HCT116 (cell line): ENCODE results near the gene TMEM242. TPM values are rescaled to one million over a fixed set of nuclear protein-coding genes. Genes with fewer than 3 reads are reported as not detected.

ENCODE experiments used
- ATAC-seq: fragments of 200-7000 bp; cut with Tn5 transposase; 2 replicates; pipeline ENCODE4 v1.9.1; 2020; ENCODE audit warnings: mild to moderate bottlenecking, moderate library complexity
- BruUV-seq: library from RNA; stranded (reverse); fragments of 400-500 nt; replicated peaks from 2 replicates; lab custom pipeline; 2021; lab: Mats Ljungman, UMichigan
- CTCF ChIA-PET: fragments of 300-600 bp; sonication (Branson Sonifier 250); formaldehyde crosslinking; loops from one replicate; lab custom pipeline; 2021; ENCODE audit warnings: antibody characterized with exemption; lab: Charles Lee
- POLR2A ChIA-PET: fragments of 300-600, 350-600 bp; sonication (Branson Sonifier 250); formaldehyde crosslinking; loops from one replicate; lab custom pipeline; 2021; ENCODE audit warnings: antibody characterized with exemption; lab: Charles Lee
- RAD21 ChIA-PET, 2 experiments: fragments of 300-600 bp; sonication (Branson Sonifier 250); formaldehyde crosslinking; loops; one replicate each; lab custom pipeline; 2023; ENCODE audit warnings: low total read pairs in 2 of 2; ENCODE audit not compliant: uncharacterized antibody in 2 of 2, unreplicated experiment in 2 of 2, low non-redundant PET in 1 of 2; lab: Charles Lee
- DNase-seq: peaks from one replicate; pipeline ENCODE4 v3.0.0-alpha.2; 2010; ENCODE audit warnings: low read depth, low spot score
- H2AFZ ChIP-seq: fragments of 200-600 bp; shearing (Covaris generic), sonication (generic); 2 replicates; pipeline ENCODE4 v1.6.1; 2017; ENCODE audit warnings: low read depth, mixed run types, mixed read lengths, antibody characterized with exemption, low read length; ENCODE audit not compliant: poor library complexity, severe bottlenecking
- H3K27ac ChIP-seq: 2 replicates; pipeline ENCODE4 v1.5.1; 2012; ENCODE audit warnings: low read depth, low read length
- H3K27me3 ChIP-seq: fragments of 200-600 bp; sonication (generic); 2 replicates; pipeline ENCODE4 v1.6.1; 2016; ENCODE audit warnings: mixed run types, low read length, mixed read lengths; ENCODE audit not compliant: insufficient read depth
- H3K36me3 ChIP-seq, 2 experiments: fragments of 200-500 bp in 1 of 2; fragments of 200-600 bp in 1 of 2; sonication (Bioruptor generic) in 1 of 2; sonication (generic) in 1 of 2; 2 replicates each; pipeline versions ENCODE4 v1.5.1 to v1.6.1; 2014 to 2016; ENCODE audit warnings: low read length in 2 of 2, inconsistent platforms in 1 of 2, mixed read lengths in 1 of 2, mixed run types in 1 of 2; ENCODE audit not compliant: insufficient read depth in 2 of 2, control insufficient read depth in 1 of 2
- H3K4me1 ChIP-seq, 2 experiments: fragments of 200-600 bp in 1 of 2; sonication (generic) in 1 of 2; 2 replicates each; pipeline versions ENCODE4 v1.5.1 to v1.6.1; 2012 to 2017; ENCODE audit warnings: low read length in 2 of 2, inconsistent platforms in 1 of 2, mild to moderate bottlenecking in 1 of 2, mixed read lengths in 1 of 2, mixed run types in 1 of 2, moderate library complexity in 1 of 2; ENCODE audit not compliant: insufficient read depth in 2 of 2, control insufficient read depth in 1 of 2
- H3K4me2 ChIP-seq: fragments of 200-600 bp; sonication (generic); 2 replicates; pipeline ENCODE4 v1.6.1; 2017; ENCODE audit warnings: mixed run types, low read length, mixed read lengths
- H3K4me3 ChIP-seq, 2 experiments: fragments of 200-600 bp in 1 of 2; sonication (generic) in 1 of 2; replicated peaks in 1 of 2; 2 replicates each; pipeline ENCODE4 v1.5.1; 2011 to 2016; ENCODE audit warnings: low read length in 2 of 2, control low read depth in 1 of 2, low read depth in 1 of 2, mild to moderate bottlenecking in 1 of 2, mixed read lengths in 1 of 2, mixed run types in 1 of 2
- H3K79me2 ChIP-seq: fragments of 200-600 bp; sonication (generic); 2 replicates; pipeline ENCODE4 v1.6.1; 2017; ENCODE audit warnings: mild to moderate bottlenecking, mixed run types, low read length, moderate library complexity, mixed read lengths; ENCODE audit not compliant: insufficient read depth
- H3K9ac ChIP-seq: fragments of 200-600 bp; sonication (generic); 2 replicates; pipeline ENCODE4 v1.6.1; 2016; ENCODE audit warnings: low read length, mixed read lengths
- H3K9me2 ChIP-seq: fragments of 200-600 bp; sonication (generic), shearing (Covaris generic); 2 replicates; pipeline ENCODE4 v1.6.1; 2017; ENCODE audit warnings: mixed run types, mild to moderate bottlenecking, moderate library complexity; ENCODE audit not compliant: insufficient read depth
- H3K9me3 ChIP-seq, 2 experiments: fragments of 200-500 bp in 1 of 2; fragments of 200-600 bp in 1 of 2; sonication (Bioruptor generic) in 1 of 2; sonication (generic) in 1 of 2; 2 replicates each; pipeline ENCODE4 v1.6.1; 2014 to 2017; ENCODE audit warnings: low read length in 2 of 2, mixed read lengths in 2 of 2, inconsistent platforms in 1 of 2, low read depth in 1 of 2, mild to moderate bottlenecking in 1 of 2, mixed run types in 1 of 2, moderate library complexity in 1 of 2; ENCODE audit not compliant: control insufficient read depth in 1 of 2, insufficient read depth in 1 of 2
- H4K20me1 ChIP-seq: fragments of 200-600 bp; sonication (generic), shearing (Covaris generic); 2 replicates; pipeline ENCODE4 v1.6.1; 2017; ENCODE audit warnings: mixed run types, mild to moderate bottlenecking, moderate library complexity; ENCODE audit not compliant: insufficient read depth
- CTCF ChIP-seq, 3 experiments: fragments of 200-600 bp in 1 of 3; sonication (generic) in 1 of 3; IDR thresholded peaks in 2 of 3; conservative IDR thresholded peaks in 1 of 3; 2 replicates each; pipeline ENCODE4 v1.5.1; 2012 to 2017; ENCODE audit warnings: low read depth in 2 of 3, low read length in 2 of 3, antibody characterized with exemption in 1 of 3, borderline replicate concordance in 1 of 3, control low read depth in 1 of 3, mild to moderate bottlenecking in 1 of 3, mixed read lengths in 1 of 3, mixed run types in 1 of 3, moderate library complexity in 1 of 3; ENCODE audit not compliant: insufficient read depth in 1 of 3
- ELF1 ChIP-seq: IDR thresholded peaks from 2 replicates; pipeline ENCODE4 v1.6.1; 2012; ENCODE audit warnings: low read depth, borderline replicate concordance
- FOSL1 ChIP-seq: IDR thresholded peaks from 2 replicates; pipeline ENCODE4 v1.6.1; 2012; ENCODE audit warnings: low read depth
- JUND ChIP-seq: IDR thresholded peaks from 2 replicates; pipeline ENCODE4 v1.6.1; 2012
- POLR2A ChIP-seq: IDR thresholded peaks from 2 replicates; pipeline ENCODE4 v1.7.0; 2011; ENCODE audit warnings: borderline replicate concordance; ENCODE audit not compliant: insufficient read depth, insufficient read length; ENCODE audit errors: extremely low read depth
- POLR2AphosphoS5 ChIP-seq: IDR thresholded peaks from 2 replicates; pipeline ENCODE4 v1.6.1; 2011; ENCODE audit warnings: mild to moderate bottlenecking, low read depth, low read length, moderate library complexity
- RAD21 ChIP-seq: IDR thresholded peaks from 2 replicates; pipeline ENCODE4 v1.6.1; 2012; ENCODE audit warnings: low read depth, mild to moderate bottlenecking
- REST ChIP-seq: IDR thresholded peaks from 2 replicates; pipeline ENCODE4 v1.6.1; 2012; ENCODE audit warnings: low read depth
- SIN3A ChIP-seq: IDR thresholded peaks from 2 replicates; pipeline ENCODE4 v1.6.1; 2012; ENCODE audit warnings: low read depth
- SP1 ChIP-seq: IDR thresholded peaks from 2 replicates; pipeline ENCODE4 v1.6.1; 2012; ENCODE audit warnings: low read depth
- TCF7L2 ChIP-seq: IDR thresholded peaks from 2 replicates; pipeline ENCODE4 v1.7.0; 2011; ENCODE audit warnings: borderline replicate concordance, inconsistent platforms; ENCODE audit not compliant: insufficient read depth, insufficient read length; ENCODE audit errors: extremely low read depth
- YY1 ChIP-seq: IDR thresholded peaks from 2 replicates; pipeline ENCODE4 v1.6.1; 2011; ENCODE audit warnings: low read length, low read depth, moderate library complexity, mild to moderate bottlenecking; ENCODE audit not compliant: insufficient replicate concordance; ENCODE audit errors: extremely low read depth
- ZNF274 ChIP-seq: fragments of 200-500 bp; sonication (Bioruptor generic); IDR thresholded peaks from 2 replicates; pipeline ENCODE4 v1.6.1; 2014; ENCODE audit warnings: mild to moderate bottlenecking, low read depth, low read length, inconsistent platforms
- intact Hi-C: fragments of 100-400 bp; cut with micrococcal nuclease; formaldehyde crosslinking; loops from 2 replicates; pipeline ENCODE4 v1.10.0; 2022
- total RNA-seq: library from RNA; stranded (reverse); gene quantifications from one replicate; pipeline ENCODE4 v1.2.1, GENCODE V29; 2021; ENCODE audit not compliant: unreplicated experiment

The TMEM242 gene
- total RNA-seq, 1 experiment from 2014 or later, result 11.6 TPM

GRCh38 chr6:157330831-157331230 is 7.5 kb upstream of the TMEM242 start:
- no peaks in the 10 kb centered on the region for H4K20me1 ChIP-seq
- no peak for DNase-seq
- no peak for ATAC-seq
- 0 out of 4 replicates have a peak, but pooled peaks cover 0 to 2% of the 10 kb centered on the region in 2 experiments for H3K4me1 ChIP-seq
- no peaks in the 10 kb centered on the region for H3K9me3 ChIP-seq
- H3K4me3 ChIP-seq, result no peak overlapping the region
- no peaks in the 10 kb centered on the region for H3K36me3 ChIP-seq
- H3K9me2 ChIP-seq, result no peaks in the 10 kb centered on the region
- H3K27me3 ChIP-seq, result peaks cover 15% of the 10 kb centered on the region; the same call in 1 of the 2 replicates
- intact Hi-C loops, result no loop called here
- ChIA-PET RAD21 (no interaction called here), CTCF (interaction anchor here (0.9 kb wide), 1 partner anchor 16 kb away, joined by 4 read pairs; no protein-coding TSS in a partner anchor)
- H2AFZ ChIP-seq, result no peak overlapping the region
- H3K27ac ChIP-seq, result no peak overlapping the region
- H3K4me2 ChIP-seq, result no peak overlapping the region
- no TSS peak for BruUV-seq
- no peak overlapping the region for H3K9ac ChIP-seq
- TF ChIP-seq ZNF274 (no peak), POLR2A (no peak), REST (no peak), POLR2AphosphoS5 (no peak), JUND (no peak), SIN3A (no peak), ELF1 (no peak), YY1 (no peak), TCF7L2 (no peak), RAD21 (no peak), FOSL1 (no peak), CTCF (IDR thresholded peaks at IDR 0.05 in 2 of 3, conservative IDR thresholded peaks at IDR 0.05 in 1 of 3; ENCODE audit: borderline replicate concordance in 1 of 3, insufficient read depth in 1 of 3, low read depth in 2 of 3, low read length in 2 of 3) (no peak), SP1 (no peak)
- TF ChIP-seq, all 23 proteins: peak for 0
- POLR2A ChIA-PET, result no interaction called here
- no peaks in the 10 kb centered on the region for H3K79me2 ChIP-seq
